Skeletal muscle cell (primary cell): ENCODE data around the gene ZNF619.

Source experiments
- DNase-seq: peaks from one replicate; pipeline ENCODE4 v3.0.0-alpha.2; 2010; ENCODE audit warnings: low read depth
- H3K4me3 ChIP-seq: 2 replicates; pipeline ENCODE4 v1.5.1; 2011; ENCODE audit warnings: low read depth, mild to moderate bottlenecking, control low read depth, low read length, moderate library complexity

Gene ZNF619

GRCh38 chr3:40464339-40465110 is 12.4 kb upstream of the ZNF619 start:
- DNase-seq = no peak
- no peak overlapping the region for H3K4me3 ChIP-seq

- DNase-seq = no peak
- no peak overlapping the region for H3K4me3 ChIP-seq
These were observed 11.9 kb upstream of the ZNF619 start for GRCh38 chr3:40465111-40465407.

- H3K4me3 ChIP-seq = no peak overlapping the region
- DNase-seq = no peak
These were observed 11.5 kb upstream of the ZNF619 start for GRCh38 chr3:40465456-40465855.

GRCh38 chr3:40468018-40468417 is 8.9 kb upstream of the ZNF619 start:
- H3K4me3 ChIP-seq = no peak overlapping the region
- no peak for DNase-seq

- no peak for DNase-seq
These were observed 6.2 kb upstream of the ZNF619 start for GRCh38 chr3:40470701-40471100.

GRCh38 chr3:40477666-40478065 is 744 bp downstream of the ZNF619 start:
- no peak for DNase-seq
- H3K4me3 ChIP-seq = peak overlapping the region; percentile 83

More at GRCh38 chr3:40470701-40471100, 6.2 kb upstream of the ZNF619 start:
- no peak overlapping the region for H3K4me3 ChIP-seq

GRCh38 chr3:40487172-40487571 is 10.2 kb downstream of the ZNF619 start:
- H3K4me3 ChIP-seq = no peak overlapping the region
- no peak for DNase-seq

- DNase-seq = no peak
- no peak overlapping the region for H3K4me3 ChIP-seq
These were observed 14.0 kb downstream of the ZNF619 start for GRCh38 chr3:40490916-40491315.

GRCh38 chr3:40494698-40495097 is 17.8 kb downstream of the ZNF619 start:
- no peak for DNase-seq
- no peak overlapping the region for H3K4me3 ChIP-seq

- DNase-seq = no peak
- no peak overlapping the region for H3K4me3 ChIP-seq
These were observed 20.4 kb downstream of the ZNF619 start for GRCh38 chr3:40497288-40497687.

GRCh38 chr3:40499952-40500351 is 23.0 kb downstream of the ZNF619 start:
- DNase-seq = no peak
- H3K4me3 ChIP-seq = no peak overlapping the region

GRCh38 chr3:40502034-40502433 is 25.1 kb downstream of the ZNF619 start:
- no peak for DNase-seq
- no peak overlapping the region for H3K4me3 ChIP-seq

- H3K4me3 ChIP-seq = no peak overlapping the region
- DNase-seq = peak; percentile 95
These were observed 27.9 kb downstream of the ZNF619 start for GRCh38 chr3:40504636-40505430.

- no peak for DNase-seq
- H3K4me3 ChIP-seq = peak within 1 kb of the TSS; percentile 57
These were observed 28.9 kb downstream of the ZNF619 start, which contains the start of gene ZNF620 for GRCh38 chr3:40505599-40506462. ZNF620 (plus strand) TSS chr3:40506039; CDS start chr3:40506353, 314 bp downstream.

- DNase-seq = no peak
- no peak overlapping the region for H3K4me3 ChIP-seq
These were observed 34.3 kb downstream of the ZNF619 start for GRCh38 chr3:40511031-40511718.

GRCh38 chr3:40516201-40516600 is 39.3 kb downstream of the ZNF619 start:
- H3K4me3 ChIP-seq = no peak overlapping the region
- no peak for DNase-seq

GRCh38 chr3:40518067-40518466 is 41.1 kb downstream of the ZNF619 start:
- no peak for DNase-seq
- H3K4me3 ChIP-seq = no peak overlapping the region

- no peak for DNase-seq
- H3K4me3 ChIP-seq = no peak overlapping the region
These were observed 41.9 kb downstream of the ZNF619 start for GRCh38 chr3:40518848-40519247.

GRCh38 chr3:40521254-40521653 is 44.3 kb downstream of the ZNF619 start:
- no peak overlapping the region for H3K4me3 ChIP-seq
- no peak for DNase-seq
